Gastroesophageal sphincter (tissue), 3 donors: ENCODE results near the gene PAX7.

Experiments
- POLR2A ChIP-seq, 2 donors: fragments of 450-650 bp; IDR thresholded peaks; one replicate each; pipeline ENCODE4 v1.6.1; 2017; ENCODE audit warnings: antibody characterized with exemption in 2 of 2, mild to moderate bottlenecking in 2 of 2, moderate library complexity in 1 of 2
- TF ChIP-seq, protein P1 (sequence below), 4 experiments: fragments of 200-600 bp in 2 of 4; fragments of 450-650 bp in 2 of 4; sonication (generic) in 1 of 4; IDR thresholded peaks; one replicate each; pipeline ENCODE4 v1.5.1; 2017 to 2019; ENCODE audit warnings: antibody characterized with exemption in 4 of 4, mild to moderate bottlenecking in 2 of 4, moderate library complexity in 2 of 4

DNA sequence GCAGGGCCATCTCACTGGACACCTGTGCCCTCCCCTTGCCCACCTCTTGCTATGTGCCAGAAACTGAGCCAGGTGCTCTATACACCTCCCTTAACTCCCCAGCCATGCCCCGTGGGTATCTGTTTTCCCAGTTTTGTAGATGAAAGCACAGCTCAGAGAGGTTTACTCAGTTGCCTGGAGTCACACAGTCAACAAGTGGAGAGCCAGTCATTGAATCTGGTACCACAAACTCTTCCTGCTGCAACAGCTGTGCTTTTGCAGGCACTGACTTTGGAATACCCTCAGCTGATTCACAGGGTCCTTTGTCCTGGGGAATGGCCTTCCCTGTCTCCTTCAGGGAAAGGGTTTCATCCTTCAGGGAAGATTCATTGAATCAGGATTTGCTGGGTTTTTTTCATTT lies 22.1 kb downstream of the PAX7 start:
- TF ChIP-seq, protein P1, sequence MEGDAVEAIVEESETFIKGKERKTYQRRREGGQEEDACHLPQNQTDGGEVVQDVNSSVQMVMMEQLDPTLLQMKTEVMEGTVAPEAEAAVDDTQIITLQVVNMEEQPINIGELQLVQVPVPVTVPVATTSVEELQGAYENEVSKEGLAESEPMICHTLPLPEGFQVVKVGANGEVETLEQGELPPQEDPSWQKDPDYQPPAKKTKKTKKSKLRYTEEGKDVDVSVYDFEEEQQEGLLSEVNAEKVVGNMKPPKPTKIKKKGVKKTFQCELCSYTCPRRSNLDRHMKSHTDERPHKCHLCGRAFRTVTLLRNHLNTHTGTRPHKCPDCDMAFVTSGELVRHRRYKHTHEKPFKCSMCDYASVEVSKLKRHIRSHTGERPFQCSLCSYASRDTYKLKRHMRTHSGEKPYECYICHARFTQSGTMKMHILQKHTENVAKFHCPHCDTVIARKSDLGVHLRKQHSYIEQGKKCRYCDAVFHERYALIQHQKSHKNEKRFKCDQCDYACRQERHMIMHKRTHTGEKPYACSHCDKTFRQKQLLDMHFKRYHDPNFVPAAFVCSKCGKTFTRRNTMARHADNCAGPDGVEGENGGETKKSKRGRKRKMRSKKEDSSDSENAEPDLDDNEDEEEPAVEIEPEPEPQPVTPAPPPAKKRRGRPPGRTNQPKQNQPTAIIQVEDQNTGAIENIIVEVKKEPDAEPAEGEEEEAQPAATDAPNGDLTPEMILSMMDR (IDR thresholded peaks at IDR 0.05), result no peak
- TF ChIP-seq POLR2A (IDR thresholded peaks at IDR 0.05), result no peak
